GOT3 (cell line): ENCODE results near the gene ETS2.

Source experiments
- DNase-seq: peaks from one replicate; lab custom pipeline; 2025; ENCODE audit warnings: mixed read lengths; lab: John Stamatoyannopoulos, UW

The ETS2 gene

GRCh38 chr21:38802050-38803026 lies 3.4 kb upstream of the ETS2 start:
- DNase-seq: no peak

GRCh38 chr21:38803075-38803660 lies 2.6 kb upstream of the ETS2 start:
- no peak for DNase-seq

DNA sequence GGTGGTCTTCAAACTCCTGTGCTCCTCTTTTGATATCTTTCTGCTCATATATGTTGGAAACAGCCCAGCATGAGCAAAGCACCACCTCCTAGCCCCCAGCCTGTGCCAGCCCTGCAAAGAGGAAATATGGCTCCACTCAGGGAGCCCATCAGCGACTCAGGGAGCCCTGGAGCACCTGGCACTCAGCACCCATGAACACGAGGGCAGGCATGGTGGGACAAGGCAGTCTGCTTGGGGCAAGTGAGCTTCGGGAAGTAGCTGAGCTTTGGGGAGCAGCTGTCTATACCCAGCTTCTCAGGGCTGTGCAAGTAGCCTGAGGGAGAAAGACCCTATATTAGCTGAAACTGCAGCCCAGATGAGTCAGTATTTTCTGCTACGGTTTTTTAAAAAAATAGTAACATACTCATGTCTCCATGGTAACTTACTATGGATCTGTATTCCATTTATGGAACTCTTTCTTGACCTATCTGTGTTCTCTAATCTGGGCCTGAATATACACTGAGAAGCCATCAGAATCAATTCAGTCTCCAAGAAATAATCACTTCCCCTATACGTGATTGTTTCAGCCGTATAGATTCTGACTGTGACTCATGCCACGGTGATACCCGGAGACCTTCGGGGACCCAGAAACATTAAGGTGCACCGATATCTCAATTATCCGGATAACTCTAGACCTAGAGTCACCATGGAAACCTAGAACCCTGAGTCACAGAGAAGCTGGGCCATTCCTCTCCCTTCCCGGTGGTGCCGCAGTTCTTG lies 1.5 kb upstream of the ETS2 start:
- DNase-seq: no peak

DNA sequence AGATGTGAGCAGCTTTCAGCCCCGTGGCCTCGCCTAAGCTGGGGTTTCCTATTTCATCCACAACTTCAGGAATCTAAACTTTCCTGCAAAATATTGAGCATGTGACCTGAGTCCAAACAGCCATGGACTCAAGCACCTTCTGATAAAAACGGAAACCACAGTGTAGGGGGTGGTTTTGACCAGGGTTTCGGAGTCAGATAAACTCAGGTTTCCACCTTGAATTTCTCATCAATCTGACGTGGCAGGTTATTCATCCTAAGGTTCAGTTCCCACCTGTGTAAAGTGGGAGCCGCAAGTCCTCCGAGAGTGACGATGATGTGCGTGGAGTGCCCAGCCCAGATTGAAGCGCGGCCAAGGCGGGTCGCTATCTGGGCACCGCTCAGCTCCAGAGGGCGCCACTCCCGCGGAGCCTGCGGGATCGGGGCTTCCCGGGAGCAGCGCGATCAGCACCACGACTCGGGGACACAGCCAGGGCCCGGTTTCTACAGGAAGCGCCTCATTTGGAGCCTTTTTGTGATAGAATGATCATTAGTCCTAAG lies 871 bp upstream of the ETS2 start:
- no peak for DNase-seq

DNA sequence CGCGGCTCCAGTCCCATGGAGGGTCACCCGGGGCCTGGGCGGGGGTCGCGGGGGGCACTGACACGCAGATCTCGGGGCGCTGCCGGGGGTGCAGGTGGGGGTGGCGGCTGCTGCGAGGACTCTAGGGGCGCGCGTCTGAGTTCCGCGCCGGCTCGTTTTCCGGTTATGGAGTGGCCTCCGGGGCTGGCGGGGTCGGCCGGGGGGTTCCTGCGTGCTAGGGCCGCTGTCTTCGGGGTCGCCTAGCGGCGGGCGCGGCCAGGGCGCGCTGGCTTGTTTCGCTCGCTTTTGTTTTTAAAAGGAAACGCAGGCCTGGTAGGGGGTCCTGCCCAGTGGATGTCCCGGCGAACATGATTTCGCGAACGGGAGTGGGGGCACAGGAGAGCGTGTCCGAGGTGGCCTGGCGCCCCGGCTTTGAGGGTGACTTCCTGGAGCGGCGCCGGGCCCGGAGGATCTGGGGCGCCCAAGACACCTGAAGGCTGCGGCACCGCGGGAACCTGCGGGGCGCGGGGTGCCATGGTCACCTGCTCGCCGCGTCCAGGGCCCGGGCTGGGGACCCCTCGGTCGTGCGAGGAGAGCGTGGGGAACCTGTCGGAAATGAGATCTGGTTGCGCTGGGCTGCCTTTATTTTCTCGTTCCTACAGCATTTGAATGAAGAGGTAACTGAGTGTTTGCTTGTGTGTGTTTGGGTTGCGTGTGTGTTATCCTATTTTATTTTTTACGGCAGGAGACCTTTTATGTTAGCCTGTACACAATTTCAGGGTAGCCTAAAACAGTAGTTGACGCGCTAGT lies 618 bp downstream of the ETS2 start:
- no peak for DNase-seq

DNA sequence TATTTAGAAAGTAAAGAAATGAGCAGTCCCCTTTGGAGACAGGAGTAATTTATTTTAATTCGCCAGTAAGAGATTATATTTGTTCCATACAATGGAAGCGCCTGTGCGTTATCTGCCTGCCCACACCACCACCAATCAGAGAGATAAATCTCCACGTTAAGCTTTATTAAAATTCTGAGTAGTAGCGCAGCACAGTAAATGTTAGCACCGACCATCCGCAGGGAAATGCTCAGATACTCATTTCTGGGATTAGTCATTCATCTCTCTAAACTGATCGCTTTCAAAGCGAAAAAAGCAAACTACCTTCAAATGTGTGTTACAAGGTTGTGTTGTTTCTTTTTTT lies 1.2 kb downstream of the ETS2 start:
- no peak for DNase-seq

- no peak for DNase-seq
Measured at GRCh38 chr21:38807441-38807871, 1.7 kb downstream of the ETS2 start.

- DNase-seq: no peak
Measured at GRCh38 chr21:38807986-38808385, 2.3 kb downstream of the ETS2 start.

DNA sequence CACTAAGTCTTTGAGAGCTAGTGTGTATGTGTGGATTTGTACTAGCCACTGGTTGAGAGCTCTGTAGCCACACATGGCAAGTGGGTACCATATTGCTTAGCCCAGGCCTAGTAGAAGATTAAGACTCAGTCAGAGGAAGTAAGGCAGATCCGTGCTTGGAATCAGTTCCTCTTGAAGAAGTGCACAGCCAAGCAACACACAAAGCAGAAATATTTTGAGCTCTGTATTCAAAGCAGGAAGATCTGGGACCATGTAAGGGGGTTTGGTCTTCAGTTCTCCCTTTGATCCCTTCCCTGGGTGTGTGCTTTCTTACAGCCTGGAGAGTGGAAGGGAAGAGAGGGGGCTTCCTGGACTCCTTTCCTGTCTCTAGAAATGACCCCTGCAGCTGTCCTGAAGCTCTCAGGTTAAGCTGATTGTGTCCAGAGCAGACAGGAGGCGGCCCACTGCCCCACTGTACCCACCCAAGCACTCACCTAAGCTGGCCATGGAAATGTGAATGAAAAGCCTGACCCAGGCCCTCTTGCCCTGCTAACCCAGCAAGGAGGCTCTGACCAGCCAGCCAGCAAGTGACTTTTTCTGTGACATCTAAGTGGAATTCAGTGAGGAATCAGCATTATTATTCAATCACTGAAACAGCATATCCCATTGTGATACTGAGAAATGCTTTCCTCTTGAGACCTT lies 3.6 kb downstream of the ETS2 start:
- DNase-seq: no peak

GRCh38 chr21:38810034-38810825 lies 4.5 kb downstream of the ETS2 start:
- no peak for DNase-seq

- no peak for DNase-seq
Measured at GRCh38 chr21:38810826-38811164, 5.1 kb downstream of the ETS2 start.

DNA sequence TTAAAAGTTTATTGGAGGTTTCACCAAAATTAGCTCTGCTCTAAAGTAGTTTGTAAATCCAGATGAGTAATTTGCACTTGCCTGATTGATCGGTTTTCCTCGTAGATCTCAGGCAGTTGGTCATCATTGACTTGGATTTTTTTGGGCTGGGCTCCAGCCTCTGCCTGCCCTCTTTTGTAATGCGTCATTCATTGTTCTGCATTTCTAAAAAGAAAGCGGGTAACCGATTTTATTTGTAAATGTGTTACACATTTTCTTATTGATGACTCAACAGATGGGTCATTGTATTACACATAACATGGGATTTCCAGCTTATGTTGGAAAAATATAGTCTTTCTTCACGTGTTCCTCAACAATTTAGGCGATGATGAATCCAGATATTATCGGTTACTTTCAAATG lies 5.5 kb downstream of the ETS2 start:
- peak; percentile 25 for DNase-seq

DNA sequence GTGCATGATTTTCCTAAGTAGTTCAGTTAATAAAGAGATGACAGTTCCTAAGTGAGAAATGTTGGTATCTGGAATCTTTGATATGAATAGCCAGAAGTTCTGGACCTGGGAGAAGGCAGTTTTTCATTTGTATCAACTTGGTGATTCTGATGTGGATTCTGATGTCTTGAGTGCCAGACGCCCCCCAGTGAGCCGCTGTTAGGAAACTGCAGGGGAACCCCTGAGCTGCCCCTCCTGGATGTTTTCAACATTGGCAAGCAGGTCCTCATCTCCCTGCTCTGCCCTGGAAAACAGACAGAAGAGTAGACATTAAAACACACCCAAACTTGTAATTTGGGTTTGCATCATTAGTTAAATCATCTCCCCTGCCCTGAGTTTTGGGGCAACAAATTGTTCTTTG lies 7.4 kb downstream of the ETS2 start:
- no peak for DNase-seq

DNA sequence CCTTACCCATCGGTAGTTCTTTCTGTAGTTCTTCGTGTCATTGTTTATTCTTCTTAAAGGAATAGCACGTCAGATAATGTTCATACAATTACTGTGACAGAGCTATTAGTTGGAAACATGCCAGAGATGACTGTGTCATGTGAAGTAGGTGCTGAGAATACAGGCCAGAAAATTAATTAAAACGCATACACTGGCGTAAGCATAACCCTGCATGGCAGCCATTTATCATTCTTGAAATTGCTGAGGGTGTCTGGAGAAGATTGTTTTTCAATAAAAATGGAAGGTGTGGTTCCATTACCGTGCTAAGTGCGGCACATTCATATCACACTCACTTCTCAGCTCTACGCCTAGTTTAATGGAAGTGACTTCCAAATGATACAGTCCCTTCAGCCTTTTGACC lies 7.8 kb downstream of the ETS2 start:
- no peak for DNase-seq

DNA sequence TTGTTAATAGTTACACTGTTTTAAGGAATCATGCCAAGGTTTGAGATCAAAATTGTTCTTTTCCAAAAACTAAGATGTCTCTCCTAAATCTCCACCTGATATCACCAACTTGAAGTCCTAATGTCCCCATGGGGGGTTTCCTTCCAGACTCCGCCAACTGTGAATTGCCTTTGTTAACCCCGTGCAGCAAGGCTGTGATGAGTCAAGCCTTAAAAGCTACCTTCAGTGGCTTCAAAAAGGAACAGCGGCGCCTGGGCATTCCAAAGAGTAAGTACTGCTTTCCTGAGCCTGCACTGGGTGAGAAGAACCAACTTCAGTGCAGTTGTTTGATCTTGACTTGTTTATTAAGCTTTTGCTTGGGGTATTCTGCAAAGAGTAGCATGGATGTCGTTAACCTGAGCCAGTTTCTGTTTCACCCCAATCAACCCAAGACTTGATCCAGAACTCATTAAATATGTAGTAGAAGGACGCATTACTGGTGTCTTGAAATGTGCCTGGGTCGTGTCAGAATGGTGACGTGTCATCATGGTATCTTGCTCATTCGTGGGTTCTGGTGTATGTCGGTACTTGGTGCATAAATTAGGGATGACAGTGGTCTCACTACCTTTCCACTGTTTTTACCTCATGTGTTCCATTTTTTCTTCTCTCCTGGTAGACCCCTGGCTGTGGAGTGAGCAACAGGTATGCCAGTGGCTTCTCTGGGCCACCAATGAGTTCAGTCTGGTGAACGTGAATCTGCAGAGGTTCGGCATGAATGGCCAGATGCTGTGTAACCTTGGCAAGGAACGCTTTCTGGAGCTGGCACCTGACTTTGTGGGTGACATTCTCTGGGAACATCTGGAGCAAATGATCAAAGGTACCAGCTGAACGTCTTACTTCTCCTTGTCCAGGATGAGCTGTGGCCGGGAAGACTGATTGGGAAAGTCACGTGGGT lies 8.7 kb downstream of the ETS2 start:
- no peak for DNase-seq

DNA sequence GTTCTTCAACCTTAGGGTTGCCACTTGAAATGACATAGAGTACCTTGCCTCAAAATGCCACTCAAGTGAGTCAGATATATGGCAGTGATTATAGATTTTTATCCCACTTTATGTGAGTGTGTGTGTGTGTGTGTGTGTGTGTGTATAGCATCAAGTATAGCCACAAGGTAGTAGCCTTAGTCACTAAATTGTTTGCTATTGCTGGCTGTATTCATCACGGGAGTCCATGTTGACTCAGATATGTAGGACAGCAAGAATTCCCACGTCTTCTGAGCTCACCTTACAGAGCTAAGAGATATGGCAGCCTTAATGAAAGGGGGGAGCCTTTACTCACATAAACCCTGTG lies 9.3 kb downstream of the ETS2 start:
- DNase-seq: no peak

- DNase-seq: no peak
Measured at GRCh38 chr21:38816400-38816977, 10.8 kb downstream of the ETS2 start.

DNA sequence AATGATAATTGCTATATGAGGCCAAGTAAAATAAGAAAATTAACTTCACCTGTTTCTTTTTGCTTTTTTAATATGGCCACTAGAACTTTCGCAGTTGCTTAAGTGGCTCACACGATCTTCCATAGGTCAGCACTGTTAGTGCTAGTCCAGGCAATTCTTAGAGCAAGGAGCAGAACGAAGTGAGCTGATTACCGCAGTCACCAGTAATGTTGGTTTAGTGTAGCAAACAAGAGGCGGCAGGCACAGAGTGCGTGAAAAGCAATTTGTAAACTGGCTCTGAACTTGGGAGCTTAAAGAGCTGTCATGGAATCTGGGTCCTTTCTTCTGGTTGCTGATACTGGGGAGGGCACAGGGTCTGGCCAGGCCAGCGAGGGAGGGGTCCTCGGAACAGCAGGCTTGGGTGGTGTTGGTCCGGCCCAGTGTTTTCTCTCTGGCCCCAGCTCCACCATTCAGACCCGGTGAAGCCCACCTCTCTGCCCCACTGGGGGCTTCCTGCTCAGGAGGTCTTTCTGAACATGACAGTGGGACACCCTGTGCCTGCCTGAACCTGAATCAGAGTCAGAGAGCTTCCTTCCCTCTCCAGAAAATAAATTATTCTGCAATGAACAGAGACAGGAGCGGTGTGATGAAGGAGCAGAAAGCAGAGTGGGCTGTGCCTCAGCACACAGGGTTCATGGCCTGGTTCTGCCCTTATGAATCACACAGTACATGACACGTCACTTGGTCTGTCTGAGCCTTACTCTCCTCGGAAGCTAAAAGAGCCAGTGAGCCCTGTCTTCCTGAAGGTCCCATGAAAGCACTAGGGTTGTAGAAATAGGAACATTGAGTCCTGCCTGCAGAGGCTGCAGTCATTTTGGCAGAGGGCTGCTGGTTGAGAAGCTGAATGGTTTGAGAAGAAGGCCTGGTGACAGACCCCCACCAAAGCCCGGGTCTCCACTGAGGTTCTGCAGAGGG lies 11.9 kb downstream of the ETS2 start:
- DNase-seq: no peak
